Epithelial cell of esophagus (primary cell): ENCODE measurements around the gene COL25A1.

ENCODE experiments used
- DNase-seq: peaks from one replicate; pipeline ENCODE4 v3.0.0; 2010; ENCODE audit warnings: low read depth
- H3K4me3 ChIP-seq: 2 replicates; pipeline ENCODE4 v1.5.1; 2011; ENCODE audit warnings: mild to moderate bottlenecking, low read length, control low read depth
- TF ChIP-seq, protein P1 (sequence below): IDR thresholded peaks from 2 replicates; pipeline ENCODE4 v1.5.1; 2011; ENCODE audit warnings: low read depth, mild to moderate bottlenecking, low read length, control low read depth, inconsistent platforms; ENCODE audit not compliant: insufficient read depth; ENCODE audit errors: missing control alignments

The COL25A1 gene

DNA sequence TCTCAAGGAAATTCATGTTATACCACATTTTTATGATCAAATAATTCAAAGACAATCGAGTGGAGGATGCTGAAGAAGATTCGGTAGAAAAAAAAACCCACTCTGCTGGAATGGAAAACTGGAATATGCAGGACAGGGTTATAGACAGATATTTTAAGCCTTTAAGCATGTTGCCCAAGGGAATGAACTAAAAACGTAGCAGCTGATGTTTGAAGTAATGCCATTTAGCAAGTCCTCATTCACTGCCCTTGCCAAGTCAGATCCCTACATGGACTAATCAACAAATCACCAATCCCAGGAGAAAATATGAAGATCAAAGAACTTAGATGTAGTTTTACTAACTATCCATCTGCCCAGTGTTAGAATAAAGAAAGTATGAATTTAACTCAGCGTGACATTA lies 464.0 kb downstream of the COL25A1 start:
- TF ChIP-seq, protein P1, sequence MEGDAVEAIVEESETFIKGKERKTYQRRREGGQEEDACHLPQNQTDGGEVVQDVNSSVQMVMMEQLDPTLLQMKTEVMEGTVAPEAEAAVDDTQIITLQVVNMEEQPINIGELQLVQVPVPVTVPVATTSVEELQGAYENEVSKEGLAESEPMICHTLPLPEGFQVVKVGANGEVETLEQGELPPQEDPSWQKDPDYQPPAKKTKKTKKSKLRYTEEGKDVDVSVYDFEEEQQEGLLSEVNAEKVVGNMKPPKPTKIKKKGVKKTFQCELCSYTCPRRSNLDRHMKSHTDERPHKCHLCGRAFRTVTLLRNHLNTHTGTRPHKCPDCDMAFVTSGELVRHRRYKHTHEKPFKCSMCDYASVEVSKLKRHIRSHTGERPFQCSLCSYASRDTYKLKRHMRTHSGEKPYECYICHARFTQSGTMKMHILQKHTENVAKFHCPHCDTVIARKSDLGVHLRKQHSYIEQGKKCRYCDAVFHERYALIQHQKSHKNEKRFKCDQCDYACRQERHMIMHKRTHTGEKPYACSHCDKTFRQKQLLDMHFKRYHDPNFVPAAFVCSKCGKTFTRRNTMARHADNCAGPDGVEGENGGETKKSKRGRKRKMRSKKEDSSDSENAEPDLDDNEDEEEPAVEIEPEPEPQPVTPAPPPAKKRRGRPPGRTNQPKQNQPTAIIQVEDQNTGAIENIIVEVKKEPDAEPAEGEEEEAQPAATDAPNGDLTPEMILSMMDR: no peak
- DNase-seq: no peak
- no peak overlapping the region for H3K4me3 ChIP-seq

DNA sequence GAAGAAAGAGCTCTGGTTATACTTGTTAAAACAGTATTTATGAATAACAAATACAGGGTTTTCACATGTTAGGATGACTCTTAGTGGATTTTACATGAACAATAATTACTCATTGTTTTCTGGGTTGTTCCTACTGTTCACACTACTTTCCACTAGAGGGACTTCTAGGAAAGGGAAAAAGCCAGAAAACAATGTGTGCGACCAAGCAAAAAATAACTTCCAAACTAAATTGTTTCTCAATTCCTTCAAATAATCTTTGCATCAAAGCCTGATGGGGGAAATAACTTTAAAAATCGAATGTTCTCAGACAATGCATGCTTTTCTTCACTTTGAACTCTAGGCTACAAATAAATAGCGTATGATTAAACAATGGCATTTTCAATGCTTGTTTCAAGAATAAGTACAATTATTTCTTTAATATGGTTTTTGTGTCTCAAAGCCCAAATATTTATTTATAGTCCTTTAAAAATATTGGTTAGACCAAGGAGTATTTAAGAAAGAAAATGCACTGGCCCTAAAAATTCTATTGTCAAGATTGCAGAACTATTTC lies 467.5 kb downstream of the COL25A1 start:
- DNase-seq: peak; percentile 67
- TF ChIP-seq, protein P1: peak; percentile 67

DNA sequence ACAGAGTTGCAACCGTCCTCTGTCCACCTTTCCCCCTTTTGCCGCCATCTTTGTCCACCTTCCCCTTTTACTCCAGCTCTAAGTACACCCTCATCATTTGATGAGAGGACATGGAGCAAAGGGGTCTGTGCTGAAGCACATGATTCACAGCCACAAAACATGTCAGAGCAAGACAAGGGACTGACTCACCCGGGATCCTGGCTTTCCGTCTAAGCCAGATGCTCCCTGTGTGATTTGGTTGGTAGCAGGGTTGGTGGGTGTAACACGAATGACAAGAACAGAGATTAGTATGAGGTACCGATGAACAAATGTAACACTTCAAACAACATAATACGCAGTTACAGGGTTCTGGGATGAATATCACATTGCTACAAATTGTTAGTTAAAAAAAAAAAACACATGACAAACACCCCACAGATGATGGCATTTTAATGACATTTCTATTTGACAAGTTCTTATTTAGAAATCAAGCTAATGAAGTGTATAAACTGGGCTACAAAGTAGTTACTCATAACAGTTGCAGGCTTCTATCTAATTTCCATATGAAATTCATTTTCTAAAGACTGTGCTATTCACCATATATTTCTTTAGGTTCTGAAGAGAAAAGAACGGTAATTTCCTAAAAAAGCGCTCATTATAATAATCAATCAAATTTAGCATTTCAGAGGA lies 468.2 kb downstream of the COL25A1 start:
- TF ChIP-seq, protein P1: no peak
- no peak overlapping the region for H3K4me3 ChIP-seq
- DNase-seq: peak; percentile 97

More for the DNA sequence above, 467.5 kb downstream of the COL25A1 start:
- H3K4me3 ChIP-seq: no peak overlapping the region

DNA sequence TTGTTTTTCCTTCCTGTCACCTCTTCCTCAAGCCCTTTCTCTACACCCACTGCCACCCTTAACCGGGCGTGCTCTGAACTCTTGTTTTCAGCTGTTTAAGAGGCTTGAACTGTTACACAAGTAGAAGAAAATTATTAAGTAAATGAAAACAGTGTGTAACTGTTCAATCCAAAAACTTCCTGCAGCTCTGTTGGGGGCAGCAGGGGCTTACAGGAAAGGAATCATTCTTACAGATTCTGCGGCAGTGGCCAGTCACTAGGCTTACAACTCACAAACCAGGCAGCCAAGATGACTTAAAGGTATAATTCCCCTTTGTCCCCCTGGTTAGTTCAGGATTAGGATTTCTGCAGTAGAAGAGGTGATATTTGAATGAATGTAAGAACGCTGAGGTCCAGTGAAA lies 469.4 kb downstream of the COL25A1 start:
- no peak overlapping the region for H3K4me3 ChIP-seq
- TF ChIP-seq, protein P1: no peak
- DNase-seq: no peak

DNA sequence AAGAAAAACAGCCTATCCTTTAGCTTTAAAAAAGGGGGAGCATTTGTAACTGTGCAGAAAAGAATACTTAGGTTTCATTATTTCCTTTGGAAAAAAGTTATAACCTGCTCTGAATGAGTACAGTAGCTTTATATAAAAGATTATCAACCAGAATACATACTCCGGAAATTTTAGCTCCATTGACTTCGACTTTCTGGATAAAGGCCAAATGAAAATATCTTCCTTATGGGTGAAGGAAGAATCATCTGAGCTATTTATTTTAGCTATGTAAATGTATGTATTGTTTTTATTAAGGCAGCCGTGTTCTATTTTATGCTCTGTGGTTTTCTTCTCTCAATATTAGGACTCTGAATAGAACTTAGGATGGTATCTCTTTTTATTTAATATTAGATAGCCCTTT lies 470.6 kb downstream of the COL25A1 start:
- no peak for DNase-seq
- TF ChIP-seq, protein P1: no peak
- H3K4me3 ChIP-seq: no peak overlapping the region

DNA sequence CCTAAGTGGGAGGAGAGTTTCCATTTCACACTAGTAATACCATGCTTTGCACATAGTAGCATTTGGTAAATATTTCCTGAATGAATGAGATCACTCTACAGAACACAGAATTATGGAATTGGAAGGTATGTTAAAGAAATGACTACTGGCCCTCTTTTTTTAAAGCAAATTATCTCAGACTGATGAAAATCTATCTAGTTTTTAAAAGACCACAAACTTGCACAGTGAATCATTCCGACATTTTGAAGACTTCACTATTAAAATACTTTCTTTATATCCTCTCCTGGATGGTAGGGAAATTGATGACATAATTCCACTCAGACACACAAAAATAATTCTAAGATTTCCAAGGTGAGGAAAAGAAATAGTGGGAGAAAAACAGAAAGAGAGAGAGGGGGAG lies 471.2 kb downstream of the COL25A1 start:
- H3K4me3 ChIP-seq: no peak overlapping the region
- DNase-seq: no peak
- TF ChIP-seq, protein P1: no peak

DNA sequence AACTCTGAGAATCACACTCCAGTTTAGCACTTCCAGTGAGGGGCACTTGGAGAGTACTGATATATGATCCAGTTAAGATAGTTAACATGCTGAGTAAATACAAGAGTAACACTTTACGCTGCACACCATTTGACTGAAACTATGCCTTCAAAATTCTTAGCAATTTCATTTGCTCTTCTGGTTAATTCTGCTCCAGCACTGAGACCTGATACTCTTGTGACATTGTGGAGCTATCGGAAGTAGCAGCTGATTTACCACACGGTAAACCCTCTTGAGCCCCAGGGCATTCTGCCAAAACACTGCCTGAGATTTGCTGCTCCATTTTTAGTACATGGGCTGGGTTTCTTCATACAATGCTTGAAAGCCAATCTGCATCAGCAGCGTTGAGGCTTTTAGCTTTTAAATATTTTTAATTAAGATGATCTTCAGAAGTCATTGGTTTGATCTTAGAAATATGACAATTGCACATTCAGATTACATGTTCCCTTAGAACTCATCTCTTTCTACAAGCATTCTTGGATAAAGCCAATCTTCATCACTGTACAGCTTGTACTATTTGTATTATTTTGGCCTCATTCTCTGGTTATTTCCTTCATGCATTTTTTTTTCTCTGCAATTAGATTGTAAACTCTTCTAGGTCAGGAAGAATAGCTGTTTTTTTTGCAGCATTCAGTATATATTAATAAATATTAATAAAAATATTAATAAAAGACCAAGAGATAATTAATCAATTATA lies 471.8 kb downstream of the COL25A1 start:
- no peak for DNase-seq

More for the DNA sequence above, 471.8 kb downstream of the COL25A1 start:
- H3K4me3 ChIP-seq: no peak overlapping the region
- TF ChIP-seq, protein P1: no peak
